HG03039 (cell line): ENCODE measurements around the gene PRKN.
"Not testable (repeated sequence)": the region's sequence is repeated elsewhere in the genome, so short reads cannot be mapped to it uniquely, and the experiment has no call there.

ENCODE experiments used
- ATAC-seq: cut with Tn5 transposase; IDR thresholded peaks from one replicate; pipeline ENCODE4 v1.9.1; 2021; ENCODE audit warnings: mild to moderate bottlenecking, moderate library complexity; ENCODE audit not compliant: unreplicated experiment

The PRKN gene

GRCh38 chr6:161544801-161545480 lies 1182.6 kb downstream of the PRKN start:
- no peak for ATAC-seq

DNA sequence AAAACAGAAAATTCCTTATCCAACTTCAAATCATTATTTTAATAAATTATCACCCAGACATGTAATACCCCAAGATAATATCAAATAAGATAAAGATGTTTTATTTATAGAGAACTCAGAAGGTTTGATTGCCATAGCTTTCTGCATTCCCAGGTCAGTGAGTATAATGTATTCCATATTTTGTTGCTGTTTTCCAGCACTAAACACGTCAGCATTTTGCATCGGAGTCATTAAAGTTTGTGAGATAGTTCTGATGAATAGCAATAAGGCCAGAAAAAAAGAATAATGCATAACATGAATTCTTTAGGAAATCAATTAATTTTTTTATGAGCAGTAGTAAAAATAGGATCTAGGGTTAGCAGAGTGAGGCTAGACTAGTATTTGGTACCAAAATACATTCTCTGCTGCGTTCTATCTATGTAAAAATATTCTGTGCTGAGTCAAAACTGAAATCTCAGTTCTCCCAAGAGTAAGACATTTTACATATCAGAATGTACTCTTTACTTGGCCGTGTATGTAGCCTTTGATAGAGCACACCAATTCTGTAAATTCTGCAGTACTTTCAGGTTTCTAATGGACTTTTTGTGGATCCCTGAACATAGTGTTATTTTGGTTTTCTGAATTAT lies 1183.8 kb downstream of the PRKN start:
- no peak for ATAC-seq

- no peak for ATAC-seq
These were observed 1185.1 kb downstream of the PRKN start for GRCh38 chr6:161542346-161542980.

GRCh38 chr6:161540532-161540931 lies 1187.0 kb downstream of the PRKN start:
- no peak for ATAC-seq

DNA sequence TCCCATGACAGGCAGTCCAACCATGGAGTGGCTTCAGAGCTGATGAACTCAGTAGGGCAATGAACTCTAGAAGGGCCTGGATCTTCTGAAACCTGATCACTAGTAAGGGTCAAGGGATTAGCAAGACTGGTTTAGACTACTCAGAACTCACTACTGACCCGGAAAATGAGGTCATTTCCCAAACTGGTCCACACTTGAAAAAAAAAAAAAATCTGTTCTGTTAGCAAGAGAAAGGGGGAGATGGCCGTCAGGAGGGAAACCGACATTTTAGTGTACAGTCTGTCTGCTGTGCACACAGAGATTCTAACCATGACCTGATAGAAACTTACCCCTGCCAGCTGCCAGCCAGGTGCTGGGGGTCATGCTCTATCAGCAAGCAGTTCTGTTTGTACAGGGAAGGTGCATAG lies 1191.3 kb downstream of the PRKN start:
- ATAC-seq: no peak

- ATAC-seq: no peak
These were observed 1193.2 kb downstream of the PRKN start for GRCh38 chr6:161534264-161534873.

DNA sequence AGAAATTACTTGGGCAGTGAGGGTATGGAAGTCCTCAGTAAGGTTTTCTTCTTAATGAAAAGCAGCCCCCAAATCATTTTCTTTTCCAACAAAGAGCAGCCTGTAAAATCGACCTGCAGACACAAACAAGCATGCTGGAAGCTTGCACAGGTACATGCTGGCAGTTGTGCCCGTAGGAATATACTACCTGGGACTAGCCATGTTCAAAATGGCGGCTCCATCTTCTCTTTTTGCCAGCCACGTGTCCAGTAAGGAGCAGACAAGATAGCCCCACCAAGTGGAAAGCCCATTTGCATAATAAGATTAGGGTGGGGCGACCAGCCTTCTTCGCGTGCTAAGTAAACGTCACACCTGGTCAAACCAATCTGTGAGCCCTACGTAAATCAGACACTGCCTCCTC lies 1194.3 kb downstream of the PRKN start:
- ATAC-seq: no peak

GRCh38 chr6:161532536-161532935 lies 1195.0 kb downstream of the PRKN start:
- no peak for ATAC-seq

DNA sequence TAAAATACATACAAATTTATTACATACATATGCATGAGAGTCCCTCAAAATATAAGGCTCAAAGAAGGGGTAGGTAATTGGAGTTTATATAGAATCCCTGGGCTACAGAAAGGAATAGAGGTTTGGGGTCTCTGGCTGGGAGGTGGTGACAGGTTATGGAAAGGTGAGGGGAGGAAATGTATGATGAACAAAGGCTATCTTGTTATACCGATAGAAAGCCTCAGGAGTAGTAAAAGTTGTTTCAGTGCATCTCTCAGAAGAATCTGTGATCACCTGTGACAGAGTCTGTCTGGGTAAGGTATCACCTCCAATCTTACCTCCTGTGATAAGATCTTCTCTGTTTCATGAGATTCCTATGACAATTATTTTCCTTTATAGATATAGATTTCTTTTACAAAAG lies 1200.8 kb downstream of the PRKN start:
- no peak for ATAC-seq

- ATAC-seq: no peak
These were observed 1204.2 kb downstream of the PRKN start for GRCh38 chr6:161523362-161523761.

DNA sequence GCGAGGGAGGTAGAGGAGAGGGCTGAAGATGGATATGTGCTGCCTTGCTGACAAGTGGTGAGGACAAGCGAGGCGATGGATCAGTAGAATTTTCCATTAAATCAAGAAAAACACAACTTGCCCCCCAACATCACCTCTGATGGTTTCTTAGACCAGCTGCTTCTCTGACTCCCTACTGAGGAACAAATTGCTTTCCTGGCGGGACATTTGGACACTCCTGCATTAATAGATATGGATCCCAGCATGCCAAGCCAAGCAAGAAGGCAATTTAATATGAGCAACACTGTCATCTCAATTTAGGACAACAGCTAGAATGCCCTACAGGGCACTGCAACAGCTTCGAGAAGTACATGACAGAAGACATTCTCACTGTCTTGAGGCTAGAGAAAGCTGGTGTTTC lies 1205.3 kb downstream of the PRKN start:
- no peak for ATAC-seq

DNA sequence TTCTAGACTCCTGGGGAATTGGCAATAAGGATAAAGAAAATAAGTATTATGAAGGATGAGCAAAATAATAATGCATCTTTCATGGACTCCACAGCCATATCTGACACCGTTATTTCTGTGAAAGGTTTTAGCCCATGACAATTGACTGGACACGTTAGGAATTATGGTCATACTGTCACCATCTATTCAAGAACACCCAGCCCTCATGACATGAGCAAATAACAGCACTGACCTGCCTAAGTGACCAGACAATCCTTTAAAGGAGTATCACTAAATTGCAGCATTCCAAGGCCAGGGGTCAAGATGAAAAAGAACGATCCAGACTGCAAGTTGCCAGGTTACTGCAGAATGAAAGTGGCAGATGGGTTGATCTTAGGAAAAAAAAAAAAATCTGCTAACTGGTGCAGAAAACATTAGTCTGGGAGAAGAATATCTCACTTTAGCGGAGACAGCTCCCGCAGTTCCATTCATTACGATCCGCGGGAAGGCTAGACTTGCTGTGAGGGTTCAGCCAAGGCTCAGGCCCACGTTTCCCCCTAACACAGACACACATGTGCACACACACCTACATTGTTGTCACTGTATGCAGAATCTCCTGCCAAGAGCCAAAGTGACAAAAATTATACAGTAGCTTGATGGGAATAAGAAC lies 1216.0 kb downstream of the PRKN start:
- ATAC-seq: no peak

DNA sequence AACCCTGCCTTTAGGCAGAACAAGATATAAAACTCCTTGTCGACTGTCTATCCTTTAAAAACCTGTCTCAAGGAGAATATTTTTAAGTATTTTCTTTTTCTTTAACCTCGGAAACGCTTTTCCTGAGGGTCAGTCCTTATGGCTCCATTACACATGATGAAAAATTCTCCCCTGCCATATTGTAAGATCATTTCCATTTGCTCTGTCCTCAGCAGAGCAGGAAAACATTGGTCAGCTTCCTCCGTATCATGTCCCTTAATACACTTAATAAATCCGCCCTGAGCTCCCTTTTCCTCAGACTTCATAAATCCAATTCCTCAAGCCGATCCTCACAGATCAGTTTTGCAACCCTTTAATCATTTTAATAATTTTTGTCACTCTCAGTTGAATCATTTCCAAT lies 1219.2 kb downstream of the PRKN start:
- ATAC-seq: no peak

DNA sequence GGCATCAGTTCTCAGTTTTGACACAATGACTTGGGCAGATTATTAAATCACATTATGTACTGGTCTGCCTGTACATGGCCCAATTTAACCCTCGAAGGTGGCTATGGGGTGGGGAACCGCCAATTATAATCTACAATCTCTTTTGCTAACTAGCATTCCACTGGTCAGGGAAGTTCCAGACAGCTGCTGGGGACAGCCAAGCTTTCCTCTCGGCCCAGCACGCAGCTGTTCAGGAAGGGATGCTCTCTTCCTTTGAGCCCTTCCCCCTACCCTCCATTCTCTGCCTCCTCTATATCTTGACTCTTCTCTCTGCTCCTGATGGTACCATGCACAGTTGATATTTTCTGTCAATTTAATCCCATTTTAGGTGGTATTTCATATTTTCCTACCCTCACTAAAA lies 1220.2 kb downstream of the PRKN start:
- no peak for ATAC-seq

DNA sequence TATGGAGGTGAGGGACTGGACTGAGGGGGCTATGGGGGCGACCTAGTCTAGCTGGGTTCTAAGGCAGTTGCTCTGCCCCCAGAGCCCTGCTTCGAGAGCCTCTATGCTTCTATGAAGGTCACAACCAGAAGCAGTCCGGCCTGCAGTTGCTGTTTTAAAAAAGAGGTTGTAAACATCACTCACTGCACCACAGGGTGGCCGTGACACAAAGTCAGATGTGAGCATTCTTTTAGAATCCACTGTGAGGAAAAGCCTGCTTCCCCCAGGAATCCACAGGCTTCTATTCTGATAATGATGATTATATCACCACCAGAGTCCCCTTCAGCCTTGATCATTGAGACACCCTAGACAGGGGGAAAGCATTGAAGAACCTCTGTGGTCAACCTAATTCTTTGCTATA lies 1224.0 kb downstream of the PRKN start:
- ATAC-seq: no peak

DNA sequence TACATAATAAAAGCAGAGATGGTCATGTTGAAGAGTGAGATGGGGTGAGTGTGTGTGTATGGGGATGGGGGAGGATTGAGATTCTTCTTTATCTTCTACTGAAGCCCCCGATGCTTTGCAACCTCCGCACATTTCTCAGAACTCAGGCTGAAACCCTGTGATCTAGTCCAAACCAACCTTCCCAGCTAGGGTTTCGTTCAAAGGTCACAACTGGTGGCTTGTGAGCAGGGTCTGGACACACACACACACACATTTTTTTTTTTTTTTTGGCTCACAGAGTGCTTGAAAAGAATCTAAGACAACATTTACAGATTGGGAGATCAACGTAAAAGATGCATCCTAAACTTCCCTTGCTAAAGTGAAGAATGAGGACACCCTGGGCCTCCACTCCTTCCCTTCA lies 1228.7 kb downstream of the PRKN start:
- no peak for ATAC-seq

GRCh38 chr6:161498359-161498758 lies 1229.2 kb downstream of the PRKN start:
- ATAC-seq: no peak

- ATAC-seq: no peak
These were observed 1230.6 kb downstream of the PRKN start for GRCh38 chr6:161496941-161497340.

- not testable (repeated sequence) for ATAC-seq
These were observed 1231.3 kb downstream of the PRKN start for GRCh38 chr6:161496271-161496670.

GRCh38 chr6:161494566-161494965 lies 1233.0 kb downstream of the PRKN start:
- no peak for ATAC-seq

DNA sequence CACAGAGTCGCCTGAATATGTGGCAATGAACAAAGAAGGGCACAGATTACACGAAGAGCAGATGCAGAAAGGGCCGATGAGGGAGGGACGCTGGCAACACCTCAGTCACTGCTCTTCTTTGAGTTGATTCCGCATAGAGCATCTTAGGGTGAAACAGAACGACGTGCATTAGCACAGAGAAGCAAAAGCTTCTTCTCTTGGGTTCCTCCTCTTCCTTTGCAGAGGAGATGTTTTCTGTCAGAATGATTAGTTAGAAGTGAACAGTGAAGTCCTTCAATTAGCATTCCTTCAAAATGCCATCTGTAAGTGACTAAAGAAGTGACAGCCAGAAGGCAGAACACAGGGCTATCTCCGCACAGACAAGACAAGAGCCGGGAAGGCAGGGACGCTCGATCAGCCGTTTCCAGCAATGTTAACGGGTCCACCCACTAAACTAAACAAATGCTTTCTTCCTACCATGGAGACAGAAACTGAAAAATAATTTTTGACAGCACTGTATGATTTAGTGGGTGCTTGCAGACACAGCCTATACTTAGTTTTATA lies 1233.9 kb downstream of the PRKN start:
- no peak for ATAC-seq
